ENCODE results near the gene AP1S3.
"Not testable (repeated sequence)": the region's sequence is repeated elsewhere in the genome, so short reads cannot be mapped to it uniquely, and the experiment has no call there.

The AP1S3 gene

GRCh38 chr2:223797811-223798721 is 39.3 kb downstream of the AP1S3 start:
- DNase-seq, result no peak

GRCh38 chr2:223797037-223797436 is 40.3 kb downstream of the AP1S3 start:
- DNase-seq, result no peak

GRCh38 chr2:223789423-223789822 is 48.0 kb downstream of the AP1S3 start:
- no peak for DNase-seq

GRCh38 chr2:223788826-223789225 is 48.6 kb downstream of the AP1S3 start:
- DNase-seq, result no peak

- DNase-seq, result not testable (repeated sequence)
These were observed 49.3 kb downstream of the AP1S3 start for GRCh38 chr2:223788106-223788505.

- DNase-seq, result no peak
These were observed 50.0 kb downstream of the AP1S3 start for GRCh38 chr2:223787358-223787757.

- no peak for DNase-seq
These were observed 50.4 kb downstream of the AP1S3 start for GRCh38 chr2:223786943-223787342.

GRCh38 chr2:223786236-223786635 is 51.1 kb downstream of the AP1S3 start:
- no peak for DNase-seq

GRCh38 chr2:223784221-223784772 is 53.1 kb downstream of the AP1S3 start:
- no peak for DNase-seq

GRCh38 chr2:223782629-223783028 is 54.8 kb downstream of the AP1S3 start:
- no peak for DNase-seq

GRCh38 chr2:223781560-223781959 is 55.8 kb downstream of the AP1S3 start:
- no peak for DNase-seq

- peak; percentile 4 for DNase-seq
These were observed 57.5 kb downstream of the AP1S3 start for GRCh38 chr2:223779877-223780276.

GRCh38 chr2:223774193-223774592 is 63.2 kb downstream of the AP1S3 start:
- no peak for DNase-seq

GRCh38 chr2:223772363-223772762 is 65.0 kb downstream of the AP1S3 start:
- DNase-seq, result no peak

- DNase-seq, result no peak
These were observed 65.9 kb downstream of the AP1S3 start for GRCh38 chr2:223771475-223771874.

- no peak for DNase-seq
These were observed 69.2 kb downstream of the AP1S3 start for GRCh38 chr2:223768179-223768578.

GRCh38 chr2:223767341-223767740 is 70.0 kb downstream of the AP1S3 start:
- no peak for DNase-seq

GRCh38 chr2:223765221-223765785 is 72.1 kb downstream of the AP1S3 start:
- no peak for DNase-seq

GRCh38 chr2:223764796-223765195 is 72.6 kb downstream of the AP1S3 start:
- DNase-seq, result no peak

GRCh38 chr2:223762853-223763252 is 74.5 kb downstream of the AP1S3 start:
- no peak for DNase-seq

- not testable (repeated sequence) for DNase-seq
These were observed 75.6 kb downstream of the AP1S3 start for GRCh38 chr2:223761746-223762145.

- DNase-seq, result peak; percentile 38
These were observed 76.4 kb downstream of the AP1S3 start for GRCh38 chr2:223760838-223761502.

Measured in activated effector memory CD4-positive, alpha-beta T cell treated with Interleukin-2 at 50 U/mL for 16 hours (primary cell).